HepG2 (cell line): ENCODE measurements around the gene UTS2R. TPM values are rescaled to one million over a fixed set of nuclear protein-coding genes. Genes with fewer than 3 reads are reported as not detected.

Experiments
- ATAC-seq: fragments of 200-7000 bp; cut with Tn5 transposase; 3 replicates; pipeline ENCODE4 v1.9.1; 2020; ENCODE audit warnings: mild to moderate bottlenecking, moderate library complexity
- BruUV-seq: library from RNA; stranded (reverse); fragments of 400-500 nt; replicated peaks from 2 replicates; lab custom pipeline; 2021; lab: Mats Ljungman, UMichigan
- CTCF ChIA-PET: fragments of 300-600 bp; formaldehyde crosslinking; extraction: SDS; loops from one replicate; lab custom pipeline; 2021; ENCODE audit warnings: low total read pairs, inconsistent platforms, low intra/inter-chr PET ratio; lab: Yijun Ruan, JAX
- POLR2A ChIA-PET: fragments of 350-600 bp; sonication (Branson Sonifier 250); formaldehyde crosslinking; loops from one replicate; lab custom pipeline; 2020; ENCODE audit warnings: antibody characterized with exemption, inconsistent platforms; lab: Yijun Ruan, JAX
- DNase-seq: peaks from one replicate; pipeline ENCODE4 v3.0.0-alpha.2; 2015; ENCODE audit warnings: low spot score
- FAIRE-seq: peaks from 3 replicates; lab custom pipeline; 2011; peaks lifted over from hg19 to GRCh38; lab: Jason Lieb, UNC
- H2AFZ ChIP-seq: one replicate; pipeline ENCODE4 v1.6.1; 2011; ENCODE audit warnings: low read length, inconsistent platforms
- H3K27ac ChIP-seq: fragments of 300-600 bp; 3 replicates; pipeline ENCODE4 v1.8.0; 2011; ENCODE audit warnings: mixed run types, mild to moderate bottlenecking, mixed read lengths, low read length, inconsistent platforms; ENCODE audit not compliant: insufficient read depth; ENCODE audit errors: extremely low read length
- H3K27me3 ChIP-seq, 2 experiments: fragments of 200-600 bp in 1 of 2; 2 replicates in 1 of 2; 3 replicates in 1 of 2; pipeline versions ENCODE4 v1.6.0 to v1.8.0; 2011; ENCODE audit warnings: low read length in 2 of 2, mild to moderate bottlenecking in 2 of 2, moderate library complexity in 2 of 2, inconsistent platforms in 1 of 2; ENCODE audit not compliant: insufficient read depth in 2 of 2, control insufficient read depth in 1 of 2
- H3K36me3 ChIP-seq, 2 experiments: fragments of 200-600 bp in 1 of 2; replicated peaks in 1 of 2; 2 replicates in 1 of 2; 3 replicates in 1 of 2; pipeline versions ENCODE4 v1.5.1 to v1.8.0; 2011; ENCODE audit warnings: low read length in 2 of 2, inconsistent platforms in 1 of 2; ENCODE audit not compliant: insufficient read depth in 2 of 2, control insufficient read depth in 1 of 2
- H3K4me1 ChIP-seq: 2 replicates; pipeline ENCODE4 v1.5.1; 2012; ENCODE audit warnings: low read length, inconsistent platforms; ENCODE audit not compliant: insufficient read depth
- H3K4me2 ChIP-seq: 2 replicates; pipeline ENCODE4 v1.6.0; 2011; ENCODE audit warnings: low read depth, low read length, inconsistent platforms
- H3K4me3 ChIP-seq, 3 experiments: fragments of 200-600 bp in 1 of 3; sonication (generic), shearing (Covaris generic) in 1 of 3; replicated peaks in 1 of 3; 2 replicates each; pipeline ENCODE4 v1.5.1; 2011 to 2016; ENCODE audit warnings: low read length in 3 of 3, inconsistent platforms in 2 of 3, low read depth in 2 of 3, mild to moderate bottlenecking in 2 of 3, control low read depth in 1 of 3, mixed read lengths in 1 of 3; ENCODE audit not compliant: insufficient read depth in 1 of 3
- H3K79me2 ChIP-seq: one replicate; pipeline ENCODE4 v1.6.1; 2011; ENCODE audit warnings: low read length, inconsistent platforms; ENCODE audit not compliant: insufficient read depth
- H3K9ac ChIP-seq: 2 replicates; pipeline ENCODE4 v1.6.0; 2011; ENCODE audit warnings: mild to moderate bottlenecking, low read depth, low read length, inconsistent platforms; ENCODE audit not compliant: insufficient read depth
- H3K9me3 ChIP-seq: 2 replicates; pipeline ENCODE4 v1.5.1; 2012; ENCODE audit warnings: mild to moderate bottlenecking, low read length
- H4K20me1 ChIP-seq: 2 replicates; pipeline ENCODE4 v1.6.0; 2011; ENCODE audit warnings: inconsistent platforms, mild to moderate bottlenecking, low read length, moderate library complexity; ENCODE audit not compliant: insufficient read depth
- AGO1 ChIP-seq: fragments of 200-400 bp; formaldehyde crosslinking; IDR thresholded peaks from 2 replicates; pipeline ENCODE4 v1.6.1; 2017; ENCODE audit warnings: mild to moderate bottlenecking, low read depth, low read length, moderate library complexity; ENCODE audit not compliant: poor library complexity, severe bottlenecking
- ATF7 ChIP-seq, 2 experiments: fragments of 450-650 bp in 1 of 2; sonication (generic) in 1 of 2; formaldehyde crosslinking in 1 of 2; IDR thresholded peaks; 2 replicates each; pipeline versions ENCODE4 v1.4.0 to v1.6.1; 2016 to 2020; ENCODE audit warnings: antibody characterized with exemption in 1 of 2, mild to moderate bottlenecking in 1 of 2, missing genetic modification reagents in 1 of 2
- CERS6 ChIP-seq: sonication (generic); formaldehyde crosslinking; IDR thresholded peaks from 2 replicates; pipeline ENCODE4 v1.5.0; 2020; ENCODE audit warnings: missing genetic modification reagents
- E2F1 ChIP-seq: sonication (generic); formaldehyde crosslinking; IDR thresholded peaks from 2 replicates; pipeline ENCODE4 v1.5.0; 2020; ENCODE audit warnings: missing genetic modification reagents
- GATAD2A ChIP-seq: IDR thresholded peaks from 2 replicates; pipeline ENCODE4 v1.6.1; 2016
- KDM3A ChIP-seq: IDR thresholded peaks from 2 replicates; pipeline ENCODE4 v1.6.1; 2018; ENCODE audit warnings: low read depth, missing compliant biosample characterization
- KDM5B ChIP-seq: sonication (generic); formaldehyde crosslinking; IDR thresholded peaks from 2 replicates; pipeline ENCODE4 v1.4.0; 2020; ENCODE audit warnings: missing genetic modification reagents, mild to moderate bottlenecking, borderline replicate concordance
- MBD4 ChIP-seq: IDR thresholded peaks from 2 replicates; pipeline ENCODE4 v1.6.1; 2012; ENCODE audit warnings: low read length, inconsistent platforms, borderline replicate concordance
- SKI ChIP-seq: fragments of 450-650 bp; IDR thresholded peaks from one replicate; pipeline ENCODE4 v1.6.1; 2018; ENCODE audit warnings: mild to moderate bottlenecking; ENCODE audit not compliant: partially characterized antibody
- THAP11 ChIP-seq: IDR thresholded peaks from 2 replicates; pipeline ENCODE4 v1.6.1; 2016; ENCODE audit warnings: missing biosample characterization, missing genetic modification reagents
- ZBTB25 ChIP-seq: IDR thresholded peaks from 2 replicates; pipeline ENCODE4 v1.6.1; 2018; ENCODE audit warnings: missing genetic modification reagents
- ZNF12 ChIP-seq: sonication (generic); formaldehyde crosslinking; IDR thresholded peaks from 2 replicates; pipeline ENCODE4 v1.5.0; 2020; ENCODE audit warnings: missing genetic modification reagents
- ZNF414 ChIP-seq: sonication (generic); formaldehyde crosslinking; IDR thresholded peaks from 2 replicates; pipeline ENCODE4 v1.5.0; 2020; ENCODE audit warnings: missing genetic modification reagents
- ZNF704 ChIP-seq: sonication (generic); formaldehyde crosslinking; IDR thresholded peaks from 2 replicates; pipeline ENCODE4 v1.8.1; 2023; ENCODE audit warnings: mild to moderate bottlenecking, inconsistent platforms, moderate library complexity, missing genetic modification reagents, borderline replicate concordance
- ZNF790 ChIP-seq: sonication (generic); formaldehyde crosslinking; IDR thresholded peaks from 2 replicates; pipeline ENCODE4 v1.8.0; 2022; ENCODE audit warnings: missing genetic modification reagents, mild to moderate bottlenecking, borderline replicate concordance
- ZNF816 ChIP-seq: sonication (generic); formaldehyde crosslinking; IDR thresholded peaks from 2 replicates; pipeline ENCODE4 v1.8.0; 2022; ENCODE audit warnings: missing genetic modification reagents, mild to moderate bottlenecking, borderline replicate concordance
- WGBS: methylation state at CpG from one replicate; pipeline ENCODE4 v1.1.6; 2017; ENCODE audit warnings: low lambda C conversion rate; 5-methylcytosine and 5-hydroxymethylcytosine counted together
- in situ Hi-C: cut with HindIII; loops from 2 replicates; pipeline ENCODE4 v1.10.0; 2017; ENCODE audit warnings: low pct_unique_long_range_greater_than_20kb; ENCODE audit not compliant: extremely low pct_ligation_motif_present
- intact Hi-C: fragments of 100-400 bp; cut with micrococcal nuclease; formaldehyde crosslinking; loops from one replicate; pipeline ENCODE4 v1.10.0; 2022; ENCODE audit not compliant: unreplicated experiment
- polyA plus RNA-seq, 8 experiments: library from polyadenylated mRNA; depleted of rRNA in 3 of 8; stranded (reverse) in 7 of 8; unstranded in 1 of 8; fragments of >200 nt; fragmentation: Illumina TruSeq in 4 of 8; extraction: Trizol in 4 of 8; gene quantifications; 2 replicates each; pipeline versions ENCODE4 v1.2.1 to v1.2.3, GENCODE V29; 2011 to 2016; ENCODE audit warnings: low read depth in 4 of 8, missing spikeins in 1 of 8, mixed read lengths in 1 of 8; ENCODE audit not compliant: insufficient read depth in 1 of 8
- total RNA-seq, 5 experiments: library from RNA; depleted of rRNA; stranded (reverse); fragments of >200 nt; fragmentation: Illumina TruSeq; extraction: Trizol; gene quantifications; 2 replicates each; pipeline ENCODE4 v1.2.3, GENCODE V29; 2016; ENCODE audit warnings: low read depth in 1 of 5

The UTS2R gene
- total and polyA plus RNA-seq, 2 of the 13 experiments (the other 11 are each of a cell fraction or from before 2014, with no cell fraction given) = 0.13 to 0.15 TPM

GRCh38 chr17:82418001-82418986 is 46.7 kb downstream of the UTS2R start, which contains the start of the genes HEXD and OGFOD3:
Gene HEXD, plus strand, starts transcription at chr17:82418347. Its CDS starts 1,453 bp downstream, at chr17:82419800.
Gene OGFOD3, minus strand, starts transcription at chr17:82418586. Its CDS starts 101 bp downstream, at chr17:82418485.
- peak within 1 kb of the TSS; percentile 96 to 100 (median 99) for H3K4me3 ChIP-seq
- H2AFZ ChIP-seq = no peak within 1 kb of the TSS
- ChIA-PET POLR2A (interaction anchor here (0.7 to 1.8 kb wide), 9 partner anchors 39 to 145 kb away, joined by 3 to 5 read pairs (median 3); no protein-coding TSS in a partner anchor), CTCF (no interaction called here)
- in situ Hi-C loops (no loop called here), intact Hi-C loops (loop anchor here (1.0 to 2.0 kb wide), 2 partner anchors 33 to 40 kb away; partner anchors contain the start of gene NARF)
- ATAC-seq = peak; percentile 80
- peaks cover 8% of the 10 kb centered on the region for H3K9me3 ChIP-seq
- H3K27me3 ChIP-seq = no peaks in the 10 kb centered on the region; a peak in 1 of 5 replicates
- H3K36me3 ChIP-seq = peaks cover 2 to 28% of the 10 kb centered on the region in 2 experiments; a peak in 3 of 5 replicates
- no peak for FAIRE-seq
- peak; percentile 71 for DNase-seq
- peaks cover 8% of the 10 kb centered on the region for H3K79me2 ChIP-seq
- H3K4me1 ChIP-seq = peaks cover 27% of the 10 kb centered on the region
- H3K27ac ChIP-seq = peak within 1 kb of the TSS; percentile 96
- WGBS = under 1% methylated on average over 39 of the region's 108 CpGs
- peak within 1 kb of the TSS; percentile 97 for H3K9ac ChIP-seq
- H3K4me2 ChIP-seq = peak within 1 kb of the TSS; percentile 100
- H4K20me1 ChIP-seq = peaks cover 18% of the 10 kb centered on the region; the same call in 1 of the 2 replicates
- BruUV-seq = no TSS peak
- TF ChIP-seq THAP11 (CRISPR knock-in tag) (peak; percentile 89), ATF7 (IDR thresholded peaks at IDR 0.05) (no peak), ATF7 (CRISPR knock-in tag; IDR thresholded peaks at IDR 0.05) (no peak), ZBTB25 (peak; percentile 89), ZNF704 (0 out of 2 replicates have a peak, but pooled peaks have one; percentile 37), ZNF12 (CRISPR knock-in tag) (0 out of 2 replicates have a peak, but pooled peaks have one; percentile 13), CERS6 (0 out of 2 replicates have a peak, but pooled peaks have one; percentile 43), AGO1 (peak; percentile 54), GATAD2A (CRISPR knock-in tag) (peak; percentile 17; the same call in 1 of the 2 replicates), ZNF414 (CRISPR knock-in tag) (peak; percentile 18; the same call in 1 of the 2 replicates), KDM3A (CRISPR knock-in tag) (0 out of 2 replicates have a peak, but pooled peaks have one; percentile 56), MBD4 (no peak), ZNF790 (CRISPR knock-in tag) (peak; percentile 66; the same call in 1 of the 2 replicates), ZNF816 (CRISPR knock-in tag) (no peak), KDM5B (CRISPR knock-in tag) (peak; percentile 89; the same call in 1 of the 2 replicates), E2F1 (no peak; the same call in 1 of the 2 replicates), SKI (peak; percentile 82)
